Panc1 (cell line): ENCODE data around the gene KCNQ4.

Experiments
- CTCF ChIP-seq: fragments of 450-650 bp; IDR thresholded peaks from 2 replicates; pipeline ENCODE4 v1.5.1; 2017; ENCODE audit warnings: mild to moderate bottlenecking
- POLR2AphosphoS5 ChIP-seq: IDR thresholded peaks from 2 replicates; pipeline ENCODE4 v1.6.1; 2012; ENCODE audit warnings: mild to moderate bottlenecking, low read depth, low read length, moderate library complexity
- REST ChIP-seq, 2 experiments: IDR thresholded peaks; 2 replicates each; pipeline ENCODE4 v1.6.1; 2011 to 2012; ENCODE audit warnings: low read depth in 2 of 2, control low read depth in 1 of 2, low read length in 1 of 2, mild to moderate bottlenecking in 1 of 2, moderate library complexity in 1 of 2; ENCODE audit not compliant: insufficient read depth in 1 of 2
- TCF7L2 ChIP-seq: IDR thresholded peaks from 2 replicates; pipeline ENCODE4 v1.6.1; 2011; ENCODE audit warnings: mild to moderate bottlenecking, low read depth, low read length, inconsistent platforms

- TF ChIP-seq CTCF (no peak), POLR2AphosphoS5 (no peak), TCF7L2 (no peak), REST (IDR thresholded peaks at IDR 0.05; ENCODE audit: insufficient read depth in 1 of 2, low read depth in 2 of 2, low read length in 1 of 2) (no peak)
Measured at GRCh38 chr1:40789661-40790430, 6.3 kb downstream of the KCNQ4 start.
